Activated naive CD4-positive, alpha-beta T cell treated with anti-CD3 and anti-CD28 coated beads, Interleukin-2, amount 50 U/mL, for 24 hours (primary cell): ENCODE measurements around the gene PRKD1.

Source experiments
- H3K27ac Mint-ChIP-seq: one replicate; pipeline ENCODE4 v1.8.0; 2021; ENCODE audit warnings: mild to moderate bottlenecking, mixed read lengths
- H3K27me3 Mint-ChIP-seq: one replicate; pipeline ENCODE4 v1.8.0; 2021; ENCODE audit warnings: mixed read lengths
- H3K36me3 Mint-ChIP-seq: one replicate; pipeline ENCODE4 v1.8.0; 2021; ENCODE audit warnings: mixed read lengths
- H3K4me1 Mint-ChIP-seq: one replicate; pipeline ENCODE4 v1.8.0; 2021; ENCODE audit warnings: mixed read lengths
- H3K4me3 Mint-ChIP-seq: one replicate; pipeline ENCODE4 v1.8.0; 2021; ENCODE audit warnings: mild to moderate bottlenecking, mixed read lengths
- H3K9me3 Mint-ChIP-seq: one replicate; pipeline ENCODE4 v1.8.0; 2021; ENCODE audit warnings: mixed read lengths

Gene PRKD1

DNA sequence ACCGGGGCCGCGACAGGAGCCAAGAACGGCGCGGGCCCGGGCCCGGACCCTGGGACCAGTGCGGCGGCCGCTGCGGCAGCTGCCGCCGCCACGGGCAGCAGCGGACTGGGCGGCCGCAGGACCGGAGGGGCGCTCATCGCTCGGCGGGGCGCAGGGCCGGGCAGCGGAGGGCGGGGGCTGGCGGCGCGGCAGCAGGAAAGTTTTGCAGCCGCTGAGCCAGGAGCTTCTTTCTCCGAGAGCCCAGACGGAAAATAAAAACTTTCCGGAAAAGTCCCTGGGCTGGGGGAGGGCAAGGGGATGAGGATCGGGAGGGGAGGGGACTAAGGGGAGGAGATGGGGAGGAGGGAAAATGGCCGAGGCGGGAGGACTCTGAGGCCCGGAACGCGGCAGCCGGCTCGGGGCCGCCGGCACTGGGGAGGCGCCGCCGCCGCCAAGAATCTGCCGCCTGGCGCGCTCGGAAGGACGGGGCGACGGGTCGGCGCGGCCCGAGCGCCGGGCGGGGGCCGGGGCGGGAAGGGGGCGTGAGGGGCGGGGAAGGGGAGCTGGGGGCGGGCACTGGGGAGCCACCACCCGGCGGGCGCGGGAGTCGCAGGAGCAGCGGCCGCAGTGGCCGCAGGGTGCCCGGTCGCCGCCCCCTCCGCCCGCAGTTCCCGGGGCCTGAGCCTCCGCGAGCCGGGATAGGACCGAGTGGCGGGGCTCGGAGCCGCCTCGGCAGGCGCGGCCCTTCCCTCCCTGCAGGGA is at the start of gene PRKD1:
TSS of gene PRKD1 (minus strand) at position 472 of the 741 bp plus-strand sequence.
- Mint-ChIP-seq H3K27me3 (peaks cover 42% of the 10 kb centered on the region), H3K27ac (no peak within 1 kb of the TSS), H3K4me3 (peak within 1 kb of the TSS; percentile 75), H3K36me3 (no peaks in the 10 kb centered on the region), H3K4me1 (peaks cover 8% of the 10 kb centered on the region), H3K9me3 (peaks cover 10% of the 10 kb centered on the region)

DNA sequence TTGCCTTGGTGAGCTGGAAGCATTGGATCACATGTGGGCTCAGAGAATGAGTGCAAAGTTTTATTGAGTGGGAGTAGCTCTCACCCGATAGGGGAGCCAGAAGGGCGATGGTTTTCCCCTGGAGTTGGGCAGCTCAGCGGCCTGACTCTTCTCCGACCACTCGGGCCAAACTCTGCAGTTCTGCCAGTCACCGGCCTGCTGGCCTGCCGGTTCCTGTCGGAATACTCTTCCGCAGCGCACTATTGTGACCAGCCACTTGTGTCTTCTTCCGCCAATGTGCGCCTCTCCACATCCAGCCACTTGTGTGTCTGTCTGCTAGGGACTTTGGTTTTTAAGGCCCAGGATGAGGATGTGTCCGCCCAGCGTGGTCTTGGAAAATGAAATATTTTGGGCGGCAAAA is 43.5 kb upstream of the PRKD1 start:
- Mint-ChIP-seq H3K27ac (no peak overlapping the region), H3K4me1 (no peaks in the 10 kb centered on the region), H3K36me3 (no peaks in the 10 kb centered on the region), H3K4me3 (no peak overlapping the region), H3K9me3 (peaks cover 11% of the 10 kb centered on the region), H3K27me3 (no peaks in the 10 kb centered on the region)

DNA sequence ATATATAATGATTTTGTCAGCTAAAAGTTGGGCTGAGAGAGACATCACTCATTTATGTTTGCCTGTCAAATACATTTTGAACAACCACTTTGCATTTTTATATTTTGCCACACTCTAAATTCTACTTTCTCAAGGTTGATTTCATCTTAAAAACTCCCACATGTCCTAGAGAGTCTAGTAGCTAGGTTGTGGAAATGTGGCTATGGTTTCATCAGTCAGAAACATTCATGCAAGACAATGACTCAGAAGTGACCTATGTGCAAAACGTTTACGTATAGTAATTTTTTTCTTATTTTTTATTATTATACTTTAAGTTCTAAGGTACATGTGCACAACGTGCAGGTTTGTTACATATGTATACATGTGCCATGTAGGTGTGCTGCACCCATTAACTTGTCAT is 27.4 kb upstream of the PRKD1 start:
- H3K4me3 Mint-ChIP-seq, result no peak overlapping the region

DNA sequence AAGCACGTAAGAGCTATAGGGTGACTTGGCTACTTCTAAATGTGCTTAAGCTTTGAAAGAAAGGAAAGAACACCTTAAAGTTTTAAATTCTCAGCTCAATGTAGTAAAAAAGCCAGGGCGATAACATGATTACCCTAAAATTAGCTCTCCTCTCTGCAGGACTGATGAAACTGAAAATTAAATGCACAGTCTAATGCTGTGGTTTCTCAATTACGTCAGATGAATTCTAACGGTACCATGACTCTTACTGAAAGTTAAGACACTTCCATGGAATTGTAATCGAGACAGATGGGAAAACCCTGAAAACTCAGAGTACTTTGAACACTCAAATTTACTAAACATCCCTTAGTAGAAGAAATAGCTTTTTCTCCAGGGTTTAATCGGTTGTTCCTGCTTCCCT is 25.9 kb upstream of the PRKD1 start:
- Mint-ChIP-seq H3K36me3 (no peaks in the 10 kb centered on the region), H3K4me1 (no peaks in the 10 kb centered on the region), H3K27ac (no peak overlapping the region), H3K4me3 (no peak overlapping the region), H3K27me3 (no peaks in the 10 kb centered on the region), H3K9me3 (peaks cover 9% of the 10 kb centered on the region)

More for the DNA sequence above, 27.4 kb upstream of the PRKD1 start:
- Mint-ChIP-seq H3K27me3 (no peaks in the 10 kb centered on the region), H3K27ac (no peak overlapping the region), H3K4me1 (no peaks in the 10 kb centered on the region), H3K9me3 (peaks cover 13% of the 10 kb centered on the region), H3K36me3 (no peaks in the 10 kb centered on the region)

DNA sequence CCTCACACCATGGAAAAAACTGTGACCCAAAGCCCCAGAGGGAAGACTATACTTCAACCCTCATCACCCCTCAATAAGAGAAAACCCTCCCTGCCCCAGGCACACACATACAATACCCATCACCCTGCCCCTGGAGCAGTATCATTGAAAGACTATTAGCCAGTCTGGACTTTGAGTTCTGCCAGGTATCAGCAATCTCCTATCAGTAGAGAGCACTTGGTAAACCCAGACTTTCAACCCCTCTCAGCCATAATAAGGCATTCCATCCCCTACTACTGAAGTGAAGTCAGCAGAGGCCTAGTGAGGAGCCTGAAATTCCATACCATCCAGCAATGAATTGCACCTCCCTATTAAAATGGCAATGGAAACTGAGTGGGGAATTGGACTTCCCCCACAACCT is 16.4 kb upstream of the PRKD1 start:
- Mint-ChIP-seq H3K4me3 (no peak overlapping the region), H3K27ac (no peak overlapping the region), H3K9me3 (peaks cover 23% of the 10 kb centered on the region), H3K27me3 (no peaks in the 10 kb centered on the region), H3K4me1 (no peaks in the 10 kb centered on the region), H3K36me3 (no peaks in the 10 kb centered on the region)

DNA sequence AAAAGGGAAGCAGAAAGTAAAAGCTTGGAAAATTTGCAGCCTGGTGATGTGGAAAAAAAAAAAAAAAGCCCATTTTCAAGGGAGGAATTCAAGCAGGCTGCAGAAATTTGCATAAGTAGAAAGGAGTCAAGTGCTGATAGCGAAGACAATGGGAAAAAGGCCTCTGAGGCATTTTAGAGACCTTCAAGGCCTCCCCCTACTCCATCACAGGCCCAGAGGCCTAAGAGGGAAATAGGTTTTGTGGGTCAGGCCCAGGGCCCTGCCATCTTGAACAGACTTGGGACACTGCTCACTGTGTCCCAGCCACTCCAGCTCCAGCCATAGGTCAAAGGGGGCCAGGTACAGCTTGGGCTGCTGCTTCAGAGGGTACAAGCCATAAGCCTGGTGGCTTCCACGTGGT is 13.8 kb upstream of the PRKD1 start:
- Mint-ChIP-seq H3K9me3 (peaks cover 18% of the 10 kb centered on the region), H3K27me3 (no peaks in the 10 kb centered on the region), H3K4me1 (no peaks in the 10 kb centered on the region), H3K4me3 (no peak overlapping the region), H3K36me3 (no peaks in the 10 kb centered on the region), H3K27ac (no peak overlapping the region)

DNA sequence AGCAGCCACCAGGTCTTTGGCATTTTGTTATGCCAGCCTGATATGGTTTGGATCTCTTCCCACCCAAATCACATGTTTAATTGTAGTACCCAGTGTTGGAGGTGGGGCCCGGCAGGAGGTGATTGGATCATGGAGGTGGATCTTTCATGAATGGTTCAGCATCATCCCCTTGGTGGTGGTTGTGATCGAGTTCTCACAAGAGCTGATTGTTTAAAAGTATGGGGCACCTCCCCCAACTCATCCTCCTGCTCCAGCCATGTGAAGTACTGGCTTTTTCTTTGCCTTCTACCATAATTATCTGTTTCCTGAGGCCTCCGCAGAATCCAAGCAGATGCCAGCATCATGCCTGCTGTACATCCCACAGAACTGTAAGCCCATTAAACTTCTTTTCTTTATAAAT is 12.8 kb upstream of the PRKD1 start:
- Mint-ChIP-seq H3K27ac (no peak overlapping the region), H3K4me1 (no peaks in the 10 kb centered on the region), H3K9me3 (peaks cover 17% of the 10 kb centered on the region), H3K27me3 (no peaks in the 10 kb centered on the region), H3K36me3 (no peaks in the 10 kb centered on the region), H3K4me3 (no peak overlapping the region)

DNA sequence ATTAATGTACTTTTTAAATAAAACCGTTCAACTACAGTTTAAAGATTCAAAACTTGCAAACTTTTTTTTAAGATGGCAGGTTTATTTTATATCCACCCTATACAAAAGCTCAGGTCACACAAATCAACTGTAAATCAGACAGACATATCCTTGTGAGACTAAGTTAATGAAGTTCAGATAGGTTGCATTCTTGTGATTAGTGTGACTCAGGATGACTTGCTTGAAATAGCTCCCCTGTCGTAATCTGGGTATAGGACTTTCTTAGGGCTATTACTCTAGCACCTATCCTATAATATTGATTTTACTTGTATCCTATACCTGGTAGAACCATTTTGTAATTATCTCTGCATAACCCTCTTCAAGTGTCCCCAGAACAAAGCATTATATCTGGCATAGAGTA is 9.5 kb upstream of the PRKD1 start:
- H3K4me1 Mint-ChIP-seq, result no peaks in the 10 kb centered on the region
- H3K27ac Mint-ChIP-seq, result no peak overlapping the region
- H3K4me3 Mint-ChIP-seq, result no peak overlapping the region
- no peaks in the 10 kb centered on the region for H3K36me3 Mint-ChIP-seq
- no peaks in the 10 kb centered on the region for H3K27me3 Mint-ChIP-seq
- H3K9me3 Mint-ChIP-seq, result no peaks in the 10 kb centered on the region

DNA sequence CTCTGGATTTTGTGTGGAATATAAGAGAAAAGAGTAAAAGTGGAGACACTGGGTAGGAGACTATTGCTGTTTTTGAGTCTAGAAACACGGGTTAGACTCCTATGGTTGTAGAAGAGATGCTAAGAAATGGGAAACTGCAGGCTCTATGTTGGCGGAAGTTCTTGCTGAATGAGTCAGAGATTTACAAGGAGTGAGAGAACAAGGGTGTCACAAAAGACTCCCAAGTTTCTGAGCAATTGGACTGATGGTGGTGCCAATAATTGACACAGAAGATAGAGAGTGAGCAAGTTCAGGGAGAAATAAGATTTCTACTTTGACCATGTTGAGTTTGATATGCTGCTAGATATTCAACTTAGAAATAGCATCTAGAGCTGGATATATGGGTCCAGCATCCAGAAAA is 2.6 kb upstream of the PRKD1 start:
- H3K4me3 Mint-ChIP-seq, result no peak overlapping the region
- H3K4me1 Mint-ChIP-seq, result peaks cover 8% of the 10 kb centered on the region
- peaks cover 10% of the 10 kb centered on the region for H3K9me3 Mint-ChIP-seq
- H3K27me3 Mint-ChIP-seq, result peaks cover 37% of the 10 kb centered on the region
- no peak overlapping the region for H3K27ac Mint-ChIP-seq
- no peaks in the 10 kb centered on the region for H3K36me3 Mint-ChIP-seq

DNA sequence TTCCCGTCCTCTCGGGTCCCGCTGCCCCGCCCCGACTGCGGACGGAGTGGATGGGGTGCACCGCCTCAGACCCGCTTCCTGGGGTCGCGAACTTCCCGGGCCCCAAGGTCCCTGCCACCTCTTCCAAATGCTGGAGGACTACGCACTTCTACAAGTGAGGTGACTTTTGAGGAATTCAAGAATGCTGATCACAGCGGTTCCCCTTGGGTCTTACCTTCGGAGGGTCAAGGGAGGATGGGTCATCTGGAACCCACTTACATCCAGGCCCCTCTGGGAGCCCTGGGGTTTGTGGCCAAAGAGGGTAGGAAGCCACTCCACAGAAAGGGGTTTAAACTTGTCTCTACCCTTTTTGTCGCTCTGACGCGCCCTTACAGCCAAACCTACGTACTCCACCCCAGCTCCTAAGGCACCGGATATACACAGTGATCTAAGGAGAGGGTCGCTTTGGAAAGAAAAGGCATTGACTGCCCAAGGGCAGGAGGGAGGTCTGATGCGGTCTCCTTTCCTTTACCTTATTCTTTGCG is 532 bp upstream of the PRKD1 start:
- peaks cover 10% of the 10 kb centered on the region for H3K9me3 Mint-ChIP-seq
- H3K4me1 Mint-ChIP-seq, result peaks cover 8% of the 10 kb centered on the region
- H3K27ac Mint-ChIP-seq, result no peak overlapping the region
- H3K27me3 Mint-ChIP-seq, result peaks cover 42% of the 10 kb centered on the region
- H3K4me3 Mint-ChIP-seq, result peak overlapping the region; percentile 64
- H3K36me3 Mint-ChIP-seq, result no peaks in the 10 kb centered on the region

DNA sequence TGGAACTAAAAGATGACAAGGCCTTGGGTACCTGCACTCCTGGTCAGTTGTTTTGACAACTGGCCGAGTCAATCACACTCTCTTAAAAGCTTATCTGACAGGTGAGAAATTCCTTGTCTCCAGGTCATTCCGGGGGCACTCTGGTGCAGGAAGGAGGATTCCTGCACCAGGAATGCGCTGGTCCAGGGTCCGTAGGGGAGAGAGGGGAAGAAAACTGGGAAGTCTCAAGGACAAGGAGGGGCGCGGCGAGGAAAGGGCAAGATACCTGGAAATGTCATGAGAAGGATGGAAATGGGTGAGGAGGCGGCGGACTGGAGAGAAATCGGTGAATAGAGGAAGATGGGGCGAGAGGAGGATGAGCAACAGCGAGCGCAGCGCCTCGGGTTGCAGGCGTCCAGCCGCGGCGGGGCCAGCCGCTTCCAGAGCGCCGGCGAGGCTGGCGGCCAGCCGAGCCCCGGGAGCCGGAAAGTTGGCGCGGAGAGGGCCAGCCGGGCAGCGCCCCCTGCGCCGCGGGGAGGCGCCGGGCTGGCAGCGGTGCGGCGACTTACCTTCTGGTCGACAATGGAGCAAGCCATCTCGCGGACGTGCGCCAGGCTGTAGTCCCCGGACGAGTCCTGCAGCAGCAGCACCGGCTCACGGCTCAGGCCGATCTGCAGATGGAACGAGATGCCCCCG is 809 bp downstream of the PRKD1 start:
- H3K4me3 Mint-ChIP-seq, result peak overlapping the region; percentile 75
- H3K27ac Mint-ChIP-seq, result no peak overlapping the region
- H3K36me3 Mint-ChIP-seq, result no peaks in the 10 kb centered on the region
- peaks cover 42% of the 10 kb centered on the region for H3K27me3 Mint-ChIP-seq
- peaks cover 8% of the 10 kb centered on the region for H3K4me1 Mint-ChIP-seq
- peaks cover 10% of the 10 kb centered on the region for H3K9me3 Mint-ChIP-seq

DNA sequence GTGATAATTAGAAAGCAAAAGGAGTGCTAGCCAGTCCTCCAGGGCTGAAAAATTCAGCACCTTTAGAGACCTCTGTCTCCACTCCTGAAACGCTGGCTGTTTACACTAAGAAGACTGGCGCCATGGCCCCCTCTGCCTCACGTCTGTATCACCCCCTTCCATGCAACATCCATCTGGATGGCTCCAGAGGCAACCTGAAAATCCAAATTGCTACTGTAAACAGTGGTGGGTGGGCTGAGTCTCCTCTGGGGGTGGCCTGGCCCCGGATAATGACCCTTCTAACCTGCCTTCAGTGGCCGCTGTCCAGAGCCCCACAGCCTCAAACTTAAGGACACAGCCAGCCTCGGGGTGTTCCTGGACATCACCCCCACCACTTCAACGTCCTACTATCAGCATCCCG is 1.4 kb downstream of the PRKD1 start:
- peak overlapping the region; percentile 75 for H3K4me3 Mint-ChIP-seq
- no peak overlapping the region for H3K27ac Mint-ChIP-seq
- H3K9me3 Mint-ChIP-seq, result peaks cover 10% of the 10 kb centered on the region
- peaks cover 8% of the 10 kb centered on the region for H3K4me1 Mint-ChIP-seq
- peaks cover 43% of the 10 kb centered on the region for H3K27me3 Mint-ChIP-seq
- H3K36me3 Mint-ChIP-seq, result no peaks in the 10 kb centered on the region

DNA sequence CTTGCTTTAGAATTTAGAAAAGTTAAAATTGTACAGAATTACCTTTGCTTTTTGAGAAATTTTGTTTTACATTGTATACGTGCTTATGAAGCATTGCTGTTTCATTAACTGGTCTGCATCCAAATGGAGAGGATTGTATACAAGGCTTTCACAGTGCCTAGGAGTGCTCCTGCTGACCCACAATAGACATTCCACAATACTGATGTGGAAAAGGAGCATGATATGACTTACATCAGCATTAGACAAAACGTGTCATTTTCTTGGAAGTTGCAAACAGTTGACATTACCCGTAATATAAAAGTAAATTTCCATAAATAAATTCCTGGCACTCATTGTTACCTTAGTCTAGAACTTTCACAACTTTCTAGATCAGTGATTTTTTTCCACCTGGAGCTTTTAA is 1.9 kb downstream of the PRKD1 start:
- H3K36me3 Mint-ChIP-seq, result no peaks in the 10 kb centered on the region

DNA sequence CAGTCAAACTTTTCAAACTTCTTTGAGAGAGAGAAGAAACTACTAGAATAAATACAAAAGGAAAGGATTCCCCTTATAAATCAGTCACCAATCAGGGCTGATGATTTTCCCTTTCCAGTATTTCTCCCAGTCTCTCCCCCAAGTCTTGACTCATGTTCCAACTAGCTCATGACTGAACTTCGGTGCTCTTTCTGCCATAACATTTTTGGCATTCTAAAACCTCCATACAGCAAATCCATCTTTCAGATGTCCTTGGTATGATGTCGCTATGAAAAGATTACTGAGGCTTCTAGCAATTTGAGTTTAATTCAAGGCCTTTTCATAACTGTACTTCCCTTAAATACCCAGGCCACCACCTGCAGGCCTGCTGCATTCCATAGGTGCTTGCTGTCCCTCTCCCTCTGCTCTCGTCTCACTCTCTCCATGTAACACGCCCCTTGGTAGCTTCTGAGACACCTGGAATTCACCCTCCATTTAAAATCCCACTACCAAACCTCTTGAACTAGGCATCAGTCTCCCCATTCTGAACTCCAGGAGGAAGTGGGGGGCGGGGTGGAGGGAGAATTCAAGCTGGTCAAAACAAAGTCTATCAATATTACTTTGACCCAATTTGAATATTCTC is 2.4 kb downstream of the PRKD1 start:
- H3K27me3 Mint-ChIP-seq, result peaks cover 35% of the 10 kb centered on the region
- no peaks in the 10 kb centered on the region for H3K36me3 Mint-ChIP-seq
- H3K4me3 Mint-ChIP-seq, result no peak overlapping the region
- peaks cover 2% of the 10 kb centered on the region for H3K9me3 Mint-ChIP-seq
- peaks cover 8% of the 10 kb centered on the region for H3K4me1 Mint-ChIP-seq
- H3K27ac Mint-ChIP-seq, result no peak overlapping the region

More for the DNA sequence above, 1.9 kb downstream of the PRKD1 start:
- Mint-ChIP-seq H3K4me1 (peaks cover 8% of the 10 kb centered on the region), H3K9me3 (peaks cover 7% of the 10 kb centered on the region), H3K4me3 (no peak overlapping the region), H3K27me3 (peaks cover 41% of the 10 kb centered on the region), H3K27ac (no peak overlapping the region)

DNA sequence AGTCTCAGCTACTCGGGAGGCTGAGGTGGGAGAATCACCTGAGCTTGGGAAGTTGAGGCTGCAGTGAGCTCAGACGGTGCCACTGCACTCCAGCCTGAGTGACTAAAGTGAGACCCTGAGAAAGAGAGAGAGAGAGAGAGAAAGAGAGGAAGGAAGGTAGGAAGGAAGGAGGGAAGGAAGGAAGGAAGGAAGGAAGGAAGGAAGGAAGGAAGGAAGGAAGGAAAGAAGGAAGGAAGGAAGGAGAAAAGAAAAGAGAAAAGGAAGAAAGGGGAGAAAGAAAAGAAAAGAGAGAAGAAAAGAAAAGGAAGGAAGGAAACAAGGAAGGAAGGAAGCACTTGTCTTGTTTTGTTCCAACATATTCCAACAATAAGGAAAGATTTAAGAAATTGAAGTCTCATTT is 7.8 kb downstream of the PRKD1 start:
- Mint-ChIP-seq H3K27me3 (peaks cover 4% of the 10 kb centered on the region), H3K9me3 (no peaks in the 10 kb centered on the region), H3K4me3 (no peak overlapping the region), H3K36me3 (no peaks in the 10 kb centered on the region), H3K27ac (no peak overlapping the region), H3K4me1 (no peaks in the 10 kb centered on the region)

DNA sequence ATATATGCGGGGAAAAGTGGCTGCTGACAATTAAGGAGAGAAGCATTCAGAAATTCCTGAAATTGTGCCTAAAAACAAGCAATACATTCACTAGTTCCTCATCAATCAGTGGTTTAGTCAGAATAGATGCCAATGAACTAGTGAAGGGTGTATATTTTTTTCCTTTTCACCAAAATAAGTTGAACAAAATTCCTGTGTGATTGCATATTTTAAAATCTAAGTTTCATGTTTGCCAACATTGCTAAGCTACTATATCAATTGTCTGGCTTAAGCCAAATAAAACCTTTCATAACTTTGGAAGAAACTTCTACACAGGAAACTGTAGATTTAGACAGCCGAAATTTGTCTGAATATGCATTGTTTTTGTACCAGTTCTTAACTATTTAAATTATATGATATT is 8.7 kb downstream of the PRKD1 start:
- Mint-ChIP-seq H3K36me3 (no peaks in the 10 kb centered on the region), H3K27me3 (peaks cover 4% of the 10 kb centered on the region), H3K4me1 (no peaks in the 10 kb centered on the region), H3K9me3 (no peaks in the 10 kb centered on the region), H3K27ac (no peak overlapping the region), H3K4me3 (no peak overlapping the region)
